ENCODE measurements around the gene MAMSTR.
"Not testable (repeated sequence)": the region's sequence is repeated elsewhere in the genome, so short reads cannot be mapped to it uniquely, and the experiment has no call there.

MAMSTR gene

DNA sequence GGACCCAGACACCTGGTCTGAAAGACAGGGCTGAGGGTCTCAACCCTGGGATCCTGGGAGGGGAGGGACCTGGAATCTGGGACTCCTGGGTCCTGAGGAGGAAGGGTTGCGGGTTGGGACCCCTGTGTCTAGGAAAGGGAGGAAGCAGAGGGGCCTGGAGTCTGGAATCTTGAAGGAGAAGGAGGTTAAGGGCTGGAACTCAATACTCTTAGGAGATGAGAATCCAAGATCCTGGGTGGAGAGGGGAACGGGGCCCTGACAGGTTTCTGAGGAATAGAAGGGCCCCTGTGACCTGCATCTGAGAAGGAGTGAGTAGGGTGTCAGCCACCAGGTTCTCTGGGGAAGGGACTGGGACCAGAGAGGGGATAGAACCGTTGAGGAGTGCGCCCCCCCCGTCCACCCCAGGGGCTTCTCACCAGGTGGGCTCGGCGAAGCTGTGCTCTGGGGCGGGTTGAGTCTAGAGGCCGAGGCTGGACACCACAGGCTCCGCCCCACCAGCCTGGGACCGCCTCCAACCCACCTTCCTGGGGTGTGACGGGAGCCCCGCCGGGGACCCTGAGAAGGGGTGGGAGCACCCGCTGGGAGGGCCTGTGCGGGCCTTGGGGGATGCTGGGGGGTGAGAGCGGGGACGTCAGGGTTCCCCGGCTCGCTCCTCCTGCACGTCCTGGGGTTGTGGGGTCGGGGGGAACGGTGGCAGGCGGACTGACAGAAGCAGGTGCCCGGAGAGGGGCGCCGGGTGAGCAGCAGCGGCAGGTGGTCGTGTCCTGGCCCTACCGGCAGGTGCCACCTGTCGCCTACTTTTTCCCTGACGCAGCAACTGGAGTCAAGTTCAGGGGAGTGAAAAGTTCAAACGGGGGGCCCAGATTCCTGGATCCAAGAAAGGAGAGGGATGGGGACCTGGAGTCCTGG lies at the start of gene MAMSTR:
Gene MAMSTR, minus strand, starts transcription at position 463 of the 909 bp plus-strand sequence. CDS start 694 bp downstream, outside the sequence.
- DNase-seq (ENCODE audit: low read depth), result no peak
- TF ChIP-seq, protein P1, sequence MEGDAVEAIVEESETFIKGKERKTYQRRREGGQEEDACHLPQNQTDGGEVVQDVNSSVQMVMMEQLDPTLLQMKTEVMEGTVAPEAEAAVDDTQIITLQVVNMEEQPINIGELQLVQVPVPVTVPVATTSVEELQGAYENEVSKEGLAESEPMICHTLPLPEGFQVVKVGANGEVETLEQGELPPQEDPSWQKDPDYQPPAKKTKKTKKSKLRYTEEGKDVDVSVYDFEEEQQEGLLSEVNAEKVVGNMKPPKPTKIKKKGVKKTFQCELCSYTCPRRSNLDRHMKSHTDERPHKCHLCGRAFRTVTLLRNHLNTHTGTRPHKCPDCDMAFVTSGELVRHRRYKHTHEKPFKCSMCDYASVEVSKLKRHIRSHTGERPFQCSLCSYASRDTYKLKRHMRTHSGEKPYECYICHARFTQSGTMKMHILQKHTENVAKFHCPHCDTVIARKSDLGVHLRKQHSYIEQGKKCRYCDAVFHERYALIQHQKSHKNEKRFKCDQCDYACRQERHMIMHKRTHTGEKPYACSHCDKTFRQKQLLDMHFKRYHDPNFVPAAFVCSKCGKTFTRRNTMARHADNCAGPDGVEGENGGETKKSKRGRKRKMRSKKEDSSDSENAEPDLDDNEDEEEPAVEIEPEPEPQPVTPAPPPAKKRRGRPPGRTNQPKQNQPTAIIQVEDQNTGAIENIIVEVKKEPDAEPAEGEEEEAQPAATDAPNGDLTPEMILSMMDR (IDR thresholded peaks at IDR 0.05; ENCODE audit: low read length, missing control alignments), result no peak
- H3K4me3 ChIP-seq (replicated peaks; ENCODE audit: low read depth, low read length), result peak within 1 kb of the TSS; percentile 75

DNA sequence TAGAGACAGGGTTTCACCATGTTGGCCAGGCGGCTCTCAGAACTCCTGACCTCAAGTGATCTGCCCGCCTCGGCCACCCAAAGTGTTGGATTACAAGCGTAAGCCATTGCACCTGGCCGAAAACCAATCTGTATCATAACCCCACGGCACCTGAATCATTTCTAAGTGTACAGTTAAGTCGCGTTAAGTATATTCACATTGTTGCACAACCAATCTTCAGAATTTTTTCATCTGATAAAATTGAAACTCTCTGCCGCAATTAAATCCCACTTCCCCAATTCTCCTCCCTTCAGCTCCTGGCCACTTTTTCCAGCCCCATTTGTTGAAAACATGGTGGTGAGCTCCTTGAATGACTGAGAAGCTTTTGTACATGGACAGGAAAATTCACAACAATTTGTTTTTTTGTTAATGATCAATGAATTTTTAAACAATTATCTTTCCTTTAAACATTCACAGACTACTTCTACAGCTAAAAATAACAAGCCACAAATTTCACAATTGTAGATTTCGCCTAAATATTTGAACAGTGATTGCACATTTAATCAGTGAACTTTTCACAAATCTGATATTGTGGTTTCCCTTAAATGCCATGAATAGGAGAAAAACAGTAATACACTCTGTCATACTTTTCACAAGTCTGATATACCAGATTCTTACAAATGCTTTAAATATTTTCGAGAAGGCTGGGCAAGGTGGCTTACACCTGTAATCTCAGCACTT lies 49.6 kb upstream of the MAMSTR start:
- TF ChIP-seq, protein P1 (IDR thresholded peaks at IDR 0.05; ENCODE audit: low read length, missing control alignments), result no peak
- DNase-seq (ENCODE audit: low read depth), result no peak

DNA sequence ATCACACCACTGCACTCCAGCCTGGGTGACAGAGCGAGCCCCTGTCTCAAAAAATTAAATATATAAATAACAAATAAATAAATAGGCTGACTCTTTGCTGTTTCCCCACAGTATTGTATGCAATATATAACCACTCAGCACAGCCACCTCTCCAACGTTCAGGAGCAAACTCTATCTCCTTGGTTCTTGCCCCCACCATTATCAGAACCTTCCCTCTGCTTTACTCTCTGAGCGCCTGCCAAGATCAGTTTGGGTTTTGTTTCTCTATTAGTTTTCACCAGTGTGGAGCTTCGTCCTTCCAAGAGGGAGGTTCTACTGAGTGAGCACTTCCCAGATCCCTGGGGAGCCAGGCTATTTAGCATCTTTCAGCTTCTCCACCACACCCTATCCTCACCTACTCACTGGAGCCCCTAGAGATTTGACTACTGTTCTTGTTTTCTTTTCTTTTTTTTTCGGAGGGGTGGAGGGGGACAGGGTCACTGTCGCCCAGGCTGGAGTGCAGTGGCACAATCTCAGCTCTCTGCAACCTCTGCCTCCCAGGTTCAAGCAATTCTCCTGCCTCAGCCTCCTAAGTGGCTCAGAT lies 48.7 kb upstream of the MAMSTR start:
- not testable (repeated sequence) for H3K4me3 ChIP-seq (replicated peaks; ENCODE audit: low read depth, low read length); DNase-seq (ENCODE audit: low read depth)

More for the DNA sequence above, 49.6 kb upstream of the MAMSTR start:
- no peak overlapping the region for H3K4me3 ChIP-seq (replicated peaks; ENCODE audit: low read depth, low read length)

GRCh38 chr19:48765816-48766215 lies 46.3 kb upstream of the MAMSTR start:
- not testable (repeated sequence) for DNase-seq (ENCODE audit: low read depth); H3K4me3 ChIP-seq (replicated peaks; ENCODE audit: low read depth, low read length)

DNA sequence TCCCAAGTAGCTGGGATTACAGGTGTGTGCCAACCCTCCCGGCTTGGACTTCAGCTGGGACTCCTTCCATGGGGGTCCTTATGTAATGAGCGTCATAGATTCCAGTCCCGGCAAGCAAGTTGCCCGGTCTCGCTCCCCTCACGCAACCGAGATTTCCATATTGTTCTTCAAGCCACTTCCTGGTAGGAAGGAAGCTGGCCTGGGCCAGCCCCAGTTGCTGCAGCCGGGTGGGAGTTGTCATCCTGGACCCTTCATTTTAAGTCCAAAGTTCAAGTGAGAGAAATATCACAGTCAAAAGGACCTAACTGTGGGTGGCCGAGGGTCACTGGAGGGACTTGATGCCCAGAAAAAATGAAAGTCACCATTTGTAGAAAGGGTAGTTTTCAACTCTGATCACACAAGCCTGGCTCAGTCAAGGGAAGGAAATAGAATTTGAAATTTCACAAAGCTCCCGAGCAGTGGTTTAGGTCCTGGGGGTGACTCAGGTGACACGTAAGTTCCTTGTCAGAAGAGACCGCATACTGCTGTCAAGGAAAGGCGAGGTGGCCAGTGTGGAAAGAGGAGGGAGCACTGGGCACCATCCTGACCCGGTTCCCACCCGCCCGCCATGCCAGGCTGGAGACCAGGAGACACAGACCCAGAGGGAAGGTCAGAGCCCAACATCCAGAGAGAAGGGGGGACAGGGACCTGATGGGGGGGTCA lies 41.1 kb upstream of the MAMSTR start:
- TF ChIP-seq, protein P1 (IDR thresholded peaks at IDR 0.05; ENCODE audit: low read length, missing control alignments), result no peak
- DNase-seq (ENCODE audit: low read depth), result no peak

DNA sequence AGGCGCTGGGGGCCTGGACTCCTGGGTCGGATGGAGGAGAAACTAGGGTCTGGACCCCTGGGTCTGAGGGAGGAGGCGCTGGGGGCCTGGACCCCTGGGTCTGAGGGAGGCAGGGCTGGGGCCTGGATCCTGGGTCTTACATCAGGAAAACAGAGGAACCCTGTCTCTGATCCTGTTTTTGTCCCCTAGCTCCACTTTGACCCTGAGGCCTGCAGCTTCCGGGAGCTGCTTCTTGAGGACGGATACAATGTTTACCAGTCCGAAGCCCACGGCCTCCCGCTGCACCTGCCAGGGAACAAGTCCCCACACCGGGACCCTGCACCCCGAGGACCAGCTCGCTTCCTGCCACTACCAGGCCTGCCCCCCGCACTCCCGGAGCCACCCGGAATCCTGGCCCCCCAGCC lies 38.2 kb upstream of the MAMSTR start:
- no peak for DNase-seq (ENCODE audit: low read depth)
- no peak overlapping the region for H3K4me3 ChIP-seq (replicated peaks; ENCODE audit: low read depth, low read length)
- TF ChIP-seq, protein P1 (IDR thresholded peaks at IDR 0.05; ENCODE audit: low read length, missing control alignments), result no peak

More for the DNA sequence above, 41.1 kb upstream of the MAMSTR start:
- no peak overlapping the region for H3K4me3 ChIP-seq (replicated peaks; ENCODE audit: low read depth, low read length)

DNA sequence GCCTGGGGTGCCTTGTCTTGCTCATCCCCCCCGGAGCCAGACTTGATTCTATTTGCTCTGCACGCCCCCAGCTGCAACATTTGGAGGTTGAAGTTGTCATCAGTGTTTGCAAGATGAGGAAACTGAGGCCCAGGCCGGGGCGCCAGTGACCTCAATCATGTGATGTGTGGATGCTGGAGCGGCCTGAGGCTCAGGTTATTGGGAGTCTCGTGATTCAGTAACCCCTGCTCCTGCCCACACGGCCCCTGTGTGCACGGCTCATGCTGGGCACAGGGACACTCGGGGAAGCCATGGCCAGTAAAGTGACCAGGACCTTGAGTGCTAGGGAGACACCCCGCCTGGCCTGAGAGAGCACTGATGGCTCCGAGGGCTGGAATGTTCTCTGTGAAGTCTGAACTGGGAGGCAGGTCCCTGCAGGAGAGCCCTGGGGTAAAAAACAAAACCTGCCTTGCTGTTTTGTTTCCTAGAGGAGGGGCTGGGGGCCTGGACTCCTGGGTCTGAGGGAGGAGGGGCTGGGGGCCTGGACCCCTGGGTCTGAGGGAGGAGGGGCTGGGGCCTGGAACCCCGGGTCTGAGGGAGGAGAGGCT lies 37.7 kb upstream of the MAMSTR start:
- TF ChIP-seq, protein P1 (IDR thresholded peaks at IDR 0.05; ENCODE audit: low read length, missing control alignments), result no peak
- no peak for DNase-seq (ENCODE audit: low read depth)
- no peak overlapping the region for H3K4me3 ChIP-seq (replicated peaks; ENCODE audit: low read depth, low read length)

Measured in fibroblast of pulmonary artery (primary cell).